ENCODE data around the gene DLG1.

- TF ChIP-seq CTCF (IDR thresholded peaks at IDR 0.05) (no peak), EZH2 (IDR thresholded peaks at IDR 0.05) (no peak), EZH2phosphoT487 (IDR thresholded peaks at IDR 0.05) (no peak)
Measured at GRCh38 chr3:197306374-197307086, 8.1 kb upstream of the DLG1 start.

Data from neural progenitor cell (in vitro differentiated cells).